ENCODE data around the gene APELA.
"Not testable (repeated sequence)": the region's sequence is repeated elsewhere in the genome, so short reads cannot be mapped to it uniquely, and the experiment has no call there.

APELA gene

GRCh38 chr4:164931551-164932324, 54.8 kb downstream of the APELA start (continued):
- TF ChIP-seq PATZ1 (CRISPR knock-in tag; IDR thresholded peaks at IDR 0.05; ENCODE audit: borderline replicate concordance): no peak
- TF ChIP-seq GLIS3 (CRISPR knock-in tag; IDR thresholded peaks at IDR 0.05): no peak
- TF ChIP-seq OSR1 (CRISPR knock-in tag; IDR thresholded peaks at IDR 0.05): no peak
- TF ChIP-seq CREB5 (CRISPR knock-in tag; IDR thresholded peaks at IDR 0.05; ENCODE audit: low read depth): no peak
- no peak for TF ChIP-seq ZNF8 (CRISPR knock-in tag; IDR thresholded peaks at IDR 0.05)
- no peak for TF ChIP-seq ZC3H10 (CRISPR knock-in tag; IDR thresholded peaks at IDR 0.05)
- TF ChIP-seq ARNTL (CRISPR knock-in tag; IDR thresholded peaks at IDR 0.05; ENCODE audit: borderline replicate concordance, low read depth): no peak
- no peak for TF ChIP-seq CSDC2 (CRISPR knock-in tag; IDR thresholded peaks at IDR 0.05)

- TF ChIP-seq ARNTL (CRISPR knock-in tag; IDR thresholded peaks at IDR 0.05; ENCODE audit: borderline replicate concordance, low read depth) (no peak), TCF4 (CRISPR knock-in tag; IDR thresholded peaks at IDR 0.05; ENCODE audit: borderline replicate concordance) (no peak)
Observed at GRCh38 chr4:164933244-164933643, 56.3 kb downstream of the APELA start.

GRCh38 chr4:164935363-164935762, 58.4 kb downstream of the APELA start:
- TF ChIP-seq ZNF565 (CRISPR knock-in tag; conservative IDR thresholded peaks at IDR 0.05; ENCODE audit: low read depth): no peak

More at GRCh38 chr4:164933244-164933643, 56.3 kb downstream of the APELA start:
- ATAC-seq: no peak

GRCh38 chr4:164935865-164936606, 59.1 kb downstream of the APELA start:
- ATAC-seq: not testable (repeated sequence)

More at GRCh38 chr4:164935363-164935762, 58.4 kb downstream of the APELA start:
- ATAC-seq: peak; percentile 49; the same call in 2 of the 3 replicates

GRCh38 chr4:164937576-164938270, 60.7 kb downstream of the APELA start:
- TF ChIP-seq ZNF565 (CRISPR knock-in tag; conservative IDR thresholded peaks at IDR 0.05; ENCODE audit: low read depth) (no peak), ARNTL (CRISPR knock-in tag; IDR thresholded peaks at IDR 0.05; ENCODE audit: borderline replicate concordance, low read depth) (no peak), CSDC2 (CRISPR knock-in tag; IDR thresholded peaks at IDR 0.05) (no peak), ZNF8 (CRISPR knock-in tag; IDR thresholded peaks at IDR 0.05) (no peak), SNAI2 (CRISPR knock-in tag; IDR thresholded peaks at IDR 0.05) (no peak), ZNF70 (CRISPR knock-in tag; IDR thresholded peaks at IDR 0.05) (no peak), RARB (CRISPR knock-in tag; IDR thresholded peaks at IDR 0.05) (no peak), PATZ1 (CRISPR knock-in tag; IDR thresholded peaks at IDR 0.05; ENCODE audit: borderline replicate concordance) (no peak), OSR1 (CRISPR knock-in tag; IDR thresholded peaks at IDR 0.05) (no peak), GLIS3 (CRISPR knock-in tag; IDR thresholded peaks at IDR 0.05) (no peak), TOX (CRISPR knock-in tag; IDR thresholded peaks at IDR 0.05; ENCODE audit: borderline replicate concordance) (no peak), ISL1 (CRISPR knock-in tag; IDR thresholded peaks at IDR 0.05) (no peak), TSHZ2 (CRISPR knock-in tag; IDR thresholded peaks at IDR 0.05) (no peak)
- peak; percentile 37; the same call in 1 of the 3 replicates for ATAC-seq

Data from SK-N-SH treated with all-trans-retinoic acid at 6 μM for 48 hours (cell line).